GM19324 (cell line): ENCODE results near the gene BRICD5.
A peak's percentile ranks its signal among the peaks of the same experiment; 100 is the strongest.
"Not testable (repeated sequence)": the region's sequence is repeated elsewhere in the genome, so short reads cannot be mapped to it uniquely, and the experiment has no call there.

Source experiments
- ATAC-seq: cut with Tn5 transposase; IDR thresholded peaks from one replicate; pipeline ENCODE4 v1.9.1; 2021; ENCODE audit warnings: mild to moderate bottlenecking, moderate library complexity; ENCODE audit not compliant: unreplicated experiment, low FRiP score

Gene BRICD5

GRCh38 chr16:2210386-2211365, at the start of gene BRICD5:
BRICD5 (minus strand) TSS chr16:2210863; CDS start chr16:2210833, 30 bp downstream.
- no peak for ATAC-seq

DNA sequence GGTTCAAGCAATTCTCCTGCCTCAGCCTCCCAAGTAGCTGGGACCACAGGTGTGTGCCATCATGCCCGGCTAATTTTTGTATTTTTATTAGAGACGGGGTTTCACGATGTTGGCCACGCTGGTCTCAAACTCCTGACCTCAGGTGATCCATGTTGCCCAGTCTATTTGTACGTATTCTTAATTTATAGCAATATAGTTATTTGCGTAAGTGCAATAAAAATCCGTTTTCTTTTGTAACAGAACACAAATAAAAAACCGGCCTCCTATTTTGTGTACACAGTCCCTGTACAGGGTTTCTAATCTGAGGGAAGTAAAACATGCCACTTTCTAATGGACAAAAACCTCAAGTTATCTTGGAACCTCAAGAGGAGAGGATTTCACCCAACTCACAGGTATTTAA, 49.6 kb upstream of the BRICD5 start:
- no peak for ATAC-seq

GRCh38 chr16:2258530-2258929, 47.9 kb upstream of the BRICD5 start:
- ATAC-seq: not testable (repeated sequence)

GRCh38 chr16:2257726-2258125, 47.1 kb upstream of the BRICD5 start:
- no peak for ATAC-seq

DNA sequence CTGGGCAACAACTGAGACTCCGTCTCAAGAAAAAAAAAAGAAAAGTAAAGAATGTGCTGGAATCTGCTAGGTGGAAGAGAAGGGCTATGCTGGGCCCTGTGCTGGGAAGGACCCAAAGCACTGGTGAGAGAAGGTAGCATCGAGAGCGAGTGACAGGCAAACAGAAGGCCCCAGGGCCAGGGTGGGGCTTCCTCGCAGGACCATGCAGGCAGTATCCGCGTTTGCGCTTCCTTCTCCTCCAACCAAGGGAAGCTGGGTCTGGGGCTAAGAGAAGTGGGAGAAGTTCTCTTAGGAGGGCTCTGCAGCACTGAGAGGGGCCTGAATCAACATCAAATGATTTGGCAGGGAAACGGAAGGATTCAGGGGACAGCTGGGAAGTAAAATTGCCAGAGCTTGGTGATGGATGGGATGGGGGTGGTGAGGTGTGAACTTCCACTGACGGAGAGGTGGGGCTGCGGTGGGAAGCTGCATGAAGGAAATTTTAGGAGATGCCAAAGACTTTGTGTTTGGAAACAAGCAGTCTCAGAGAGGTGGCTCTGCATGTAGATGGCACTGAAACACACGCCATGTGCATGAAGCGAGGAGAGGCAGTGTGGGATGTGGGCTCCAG, 46.0 kb upstream of the BRICD5 start:
- ATAC-seq: no peak

DNA sequence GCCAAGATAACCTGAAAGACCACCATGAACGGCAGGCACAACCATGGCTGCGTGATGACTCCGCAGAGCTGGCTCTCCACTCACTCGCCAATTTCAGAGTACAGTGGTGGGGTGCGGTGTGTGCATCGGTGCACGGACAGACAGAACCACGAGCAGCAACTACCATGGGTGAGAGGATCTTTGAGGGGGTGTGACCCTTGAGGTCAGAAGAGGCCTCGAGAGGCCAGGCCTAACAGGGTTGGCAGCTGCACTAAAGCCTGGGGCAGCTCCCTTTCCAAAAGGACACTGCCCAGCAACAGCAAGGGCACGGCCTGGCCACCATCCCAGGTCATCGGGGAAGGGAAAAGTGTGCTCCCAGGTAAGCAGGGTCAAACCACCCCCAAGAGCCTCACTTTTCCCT, 42.6 kb upstream of the BRICD5 start:
- no peak for ATAC-seq

DNA sequence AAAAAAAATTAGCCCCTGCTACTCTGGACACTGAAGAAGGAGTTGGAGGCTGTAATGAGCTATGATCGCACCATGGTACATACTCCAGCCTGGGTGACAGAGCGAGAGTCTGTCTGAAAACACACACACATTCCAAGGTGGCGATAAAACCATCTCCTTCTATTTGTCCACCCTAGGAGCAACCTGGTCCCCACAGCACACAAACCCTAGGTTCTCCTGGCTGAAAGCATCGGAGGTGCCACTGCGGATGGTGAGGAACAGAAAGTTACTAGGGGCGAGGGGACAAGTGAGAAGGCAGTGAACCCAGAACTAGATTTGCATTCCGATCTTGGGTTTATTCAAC, 42.1 kb upstream of the BRICD5 start:
- ATAC-seq: no peak

DNA sequence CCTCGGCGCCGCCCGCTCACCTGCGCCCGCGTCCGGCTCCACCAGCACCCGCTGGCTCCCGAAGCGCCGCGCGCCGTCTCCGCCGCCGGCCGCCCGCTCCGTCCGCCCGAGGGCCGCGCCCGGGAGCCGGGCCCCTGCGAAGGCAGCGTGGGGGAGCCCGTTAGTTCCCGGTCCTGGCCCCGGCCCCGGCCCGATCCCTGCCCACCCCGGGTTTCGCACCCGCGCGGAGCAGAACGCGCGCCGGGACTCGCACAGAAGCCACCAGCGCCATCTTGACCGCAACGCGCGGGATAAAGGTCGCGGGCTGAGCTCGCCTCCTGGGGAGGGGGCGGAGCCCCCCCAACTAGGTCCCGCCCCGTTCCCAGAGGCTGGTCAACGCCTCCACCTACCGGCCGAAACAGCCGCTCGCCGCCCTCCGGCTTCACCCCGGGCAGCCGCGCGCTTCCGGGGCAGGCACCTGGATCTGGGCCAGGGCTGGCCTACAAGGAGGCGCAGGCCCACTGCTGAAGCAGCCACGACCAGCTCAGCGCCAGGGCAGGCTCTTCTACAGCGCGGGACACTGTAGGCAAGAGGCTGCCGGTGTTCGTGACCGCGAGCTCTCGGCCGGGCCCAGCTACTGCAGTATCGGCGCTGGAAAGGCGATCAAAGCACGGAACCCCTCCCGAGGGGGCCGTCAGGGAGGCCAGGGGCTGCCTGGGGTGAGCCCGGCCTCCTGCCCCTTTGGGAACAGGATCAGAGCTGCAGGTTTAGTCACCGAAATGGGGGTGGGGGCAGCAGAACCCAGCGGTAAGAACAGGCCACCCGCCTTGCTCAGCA, 40.8 kb upstream of the BRICD5 start, which contains the start of gene ECI1:
Gene ECI1 (minus strand): TSS at position 292 of the 816 bp plus-strand sequence. CDS start 21 bp downstream, at position 271.
- peak; percentile 89 for ATAC-seq

- ATAC-seq: no peak
Measured at GRCh38 chr16:2250652-2251295, 40.1 kb upstream of the BRICD5 start.

DNA sequence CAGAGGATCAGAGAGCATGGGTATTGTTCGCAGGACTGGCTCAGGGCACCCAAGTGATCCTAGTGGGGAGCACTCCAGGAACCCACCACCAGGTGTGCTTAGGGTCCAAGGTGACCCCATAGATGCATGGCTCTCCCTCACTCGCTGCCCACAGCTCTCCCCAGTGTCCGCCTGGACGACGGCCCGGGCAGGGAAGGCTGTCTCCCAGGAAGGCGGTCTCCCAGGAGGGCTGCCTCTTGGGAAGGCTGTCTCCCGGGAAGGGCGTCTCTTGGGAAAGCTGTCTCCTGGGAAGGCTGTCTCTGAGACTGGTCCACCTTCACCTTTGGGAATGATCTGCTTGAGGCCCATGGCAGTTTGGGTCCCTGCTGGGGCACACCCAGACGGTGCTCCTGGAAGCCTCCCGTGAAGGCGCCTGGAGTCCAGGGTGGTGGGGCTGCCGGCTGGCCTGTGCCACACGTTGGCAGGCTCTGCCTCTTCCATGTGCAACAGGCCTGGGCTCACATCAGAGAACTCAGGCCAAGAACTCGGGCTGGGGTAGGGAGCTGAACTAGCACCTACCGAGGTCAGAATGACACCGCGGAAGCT, 35.7 kb upstream of the BRICD5 start:
- no peak for ATAC-seq

GRCh38 chr16:2244926-2245795, 34.5 kb upstream of the BRICD5 start:
- no peak for ATAC-seq

GRCh38 chr16:2244301-2244700, 33.6 kb upstream of the BRICD5 start:
- no peak for ATAC-seq

DNA sequence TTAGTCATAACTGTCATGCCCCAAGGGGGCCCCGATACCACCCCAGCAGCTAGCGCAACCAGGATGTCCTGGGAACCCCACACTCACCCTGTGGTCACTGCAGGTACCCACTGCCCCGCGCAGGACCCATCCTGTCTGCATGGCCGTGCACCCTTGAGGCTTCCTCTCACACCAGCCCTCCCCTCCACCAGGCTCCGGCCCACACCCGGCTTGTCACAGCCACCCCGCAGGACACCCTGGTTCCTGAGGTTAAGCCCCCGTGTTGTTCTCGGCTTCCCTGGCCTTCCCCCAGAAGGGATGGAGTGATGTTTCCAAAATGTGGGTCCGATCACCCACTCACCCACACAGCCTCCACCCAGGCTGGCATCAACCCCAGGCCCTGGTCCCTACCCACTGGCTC, 33.1 kb upstream of the BRICD5 start:
- ATAC-seq: no peak

DNA sequence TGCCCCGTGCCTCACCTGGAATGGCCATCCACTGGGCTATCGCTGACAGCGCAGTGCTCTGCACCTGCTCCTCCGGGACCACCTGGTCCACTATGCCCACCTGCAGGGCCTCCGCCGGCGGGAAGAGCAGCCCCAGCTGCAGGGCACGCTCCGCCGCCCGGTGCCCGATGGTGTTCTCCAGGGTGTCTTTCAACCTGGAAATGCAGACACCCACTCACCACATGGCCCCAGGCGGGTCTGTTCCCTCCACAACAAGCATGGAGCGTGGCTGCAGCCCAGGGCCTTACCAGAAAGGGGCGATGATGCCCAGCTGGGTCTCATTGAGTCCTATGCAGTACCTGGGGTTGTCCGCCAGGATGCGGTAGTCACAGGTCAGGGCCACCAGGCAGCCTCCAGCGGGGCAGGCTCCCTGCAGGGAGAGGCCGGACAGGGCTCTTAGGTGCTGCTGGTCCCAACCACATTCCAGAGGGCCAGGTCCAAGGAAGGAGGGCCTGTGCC, 32.4 kb upstream of the BRICD5 start:
- ATAC-seq: no peak

GRCh38 chr16:2242598-2242997, 31.9 kb upstream of the BRICD5 start:
- no peak for ATAC-seq

DNA sequence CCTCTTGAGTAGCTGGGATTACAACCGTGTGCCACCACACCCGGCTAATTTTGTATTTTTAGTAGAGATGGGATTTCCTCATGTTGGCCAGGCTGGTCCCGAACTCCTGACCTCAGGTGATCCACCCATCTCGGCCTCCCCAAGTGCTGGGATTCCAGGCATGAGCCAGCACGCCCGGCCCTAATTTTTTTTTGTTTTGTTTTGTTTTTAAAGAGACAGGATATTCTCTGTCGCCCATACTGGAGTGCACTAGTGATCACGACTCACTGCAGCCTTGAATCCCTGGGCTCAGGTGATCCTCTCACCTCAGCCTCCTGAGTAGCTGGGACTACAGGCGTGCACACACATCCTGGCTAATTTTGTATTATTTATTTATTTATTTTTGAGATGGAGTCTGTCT, 29.7 kb upstream of the BRICD5 start:
- ATAC-seq: not testable (repeated sequence)

- no peak for ATAC-seq
Measured at GRCh38 chr16:2238838-2239675, 28.4 kb upstream of the BRICD5 start.
